A549 (cell line): ENCODE data around the gene PARD3B. TPM values are rescaled to one million over a fixed set of nuclear protein-coding genes. Genes with fewer than 3 reads are reported as not detected.

Experiments
- ATAC-seq, 2 experiments: fragments of 200-7000 bp in 1 of 2; fragments of >200 bp in 1 of 2; cut with Nextera tagmentation in 1 of 2; cut with Tn5 transposase in 1 of 2; 3 replicates each; pipeline versions ENCODE4 v1.8.0 to v1.9.1; 2018 to 2020; ENCODE audit warnings: mild to moderate bottlenecking in 1 of 2, moderate library complexity in 1 of 2
- CTCF ChIA-PET: fragments of 300-600 bp; sonication (Branson Sonifier 250); formaldehyde crosslinking; extraction: SDS; loops from one replicate; lab custom pipeline; 2021; ENCODE audit warnings: antibody characterized with exemption, inconsistent platforms; lab: Yijun Ruan, JAX
- POLR2A ChIA-PET: fragments of 350-600 bp; formaldehyde crosslinking; extraction: SDS; loops from one replicate; lab custom pipeline; 2021; ENCODE audit warnings: antibody characterized with exemption, inconsistent platforms; lab: Yijun Ruan, JAX
- DNase-seq, 2 experiments: peaks; one replicate each; pipeline versions ENCODE4 v3.0.0 to v3.0.0-alpha.2; 2011 to 2016; ENCODE audit warnings: low read depth in 1 of 2, low spot score in 1 of 2
- FAIRE-seq: peaks from 2 replicates; lab custom pipeline; 2011; peaks lifted over from hg19 to GRCh38; lab: Jason Lieb, UNC
- H3K27ac ChIP-seq, 2 experiments: fragments of >200 bp; sonication (Bioruptor Twin); formaldehyde crosslinking; 3 replicates each; pipeline ENCODE4 v1.5.1; 2016 to 2017
- H3K4me1 ChIP-seq: fragments of >200 bp; sonication (Bioruptor Twin); formaldehyde crosslinking; 3 replicates; pipeline ENCODE4 v1.6.1; 2016
- H3K4me2 ChIP-seq: fragments of >200 bp; sonication (Bioruptor Twin); formaldehyde crosslinking; 3 replicates; pipeline ENCODE4 v1.6.1; 2016
- H3K4me3 ChIP-seq: fragments of >200 bp; sonication (Bioruptor Twin); formaldehyde crosslinking; 3 replicates; pipeline ENCODE4 v1.5.1; 2016
- H3K9me3 ChIP-seq: fragments of >200 bp; sonication (Bioruptor Twin); formaldehyde crosslinking; 3 replicates; pipeline ENCODE4 v1.6.1; 2016
- ATOH8 ChIP-seq: fragments of 250-450 bp; sonication (Bioruptor Pico); IDR thresholded peaks from 2 replicates; pipeline ENCODE4 v1.5.0; 2020; ENCODE audit warnings: low read depth, mild to moderate bottlenecking, moderate library complexity
- CBX8 ChIP-seq: fragments of 200-600 bp; sonication (generic); IDR thresholded peaks from 2 replicates; pipeline ENCODE4 v1.6.1; 2016
- EP300 ChIP-seq, 2 experiments: fragments of >200 bp; sonication (Bioruptor Twin); formaldehyde crosslinking; IDR thresholded peaks; 2 replicates in 1 of 2; 3 replicates in 1 of 2; pipeline ENCODE4 v1.6.1; 2016 to 2017
- FOSB ChIP-seq: fragments of 250-450 bp; sonication (Bioruptor Pico); IDR thresholded peaks from 2 replicates; pipeline ENCODE4 v1.5.0; 2020; ENCODE audit warnings: mild to moderate bottlenecking, moderate library complexity
- HDAC2 ChIP-seq: fragments of 200-600 bp; sonication (generic); IDR thresholded peaks from 2 replicates; pipeline ENCODE4 v1.6.1; 2016
- HOXB5 ChIP-seq: fragments of 250-450 bp; sonication (Bioruptor Pico); IDR thresholded peaks from 2 replicates; pipeline ENCODE4 v1.5.0; 2020; ENCODE audit warnings: mild to moderate bottlenecking, moderate library complexity
- JUN ChIP-seq, 2 experiments: fragments of >200 bp; sonication (Bioruptor Twin); formaldehyde crosslinking; IDR thresholded peaks; 2 replicates in 1 of 2; 3 replicates in 1 of 2; pipeline ENCODE4 v1.6.1; 2016 to 2017
- KDM1A ChIP-seq: fragments of 200-600 bp; sonication (generic); IDR thresholded peaks from 2 replicates; pipeline ENCODE4 v1.6.1; 2016; ENCODE audit warnings: low read depth, mild to moderate bottlenecking
- MAFK ChIP-seq: fragments of 450-650 bp; IDR thresholded peaks from 2 replicates; pipeline ENCODE4 v1.6.1; 2014; ENCODE audit not compliant: partially characterized antibody
- NFE2L2 ChIP-seq: fragments of 150-350 bp; conservative IDR thresholded peaks from 2 replicates; pipeline ENCODE4 v1.6.1; 2014; ENCODE audit warnings: low read length
- NPAS2 ChIP-seq: fragments of 250-450 bp; sonication (Bioruptor Pico); IDR thresholded peaks from 2 replicates; pipeline ENCODE4 v1.8.0; 2022; ENCODE audit warnings: mild to moderate bottlenecking, moderate library complexity, borderline replicate concordance
- NR3C1 ChIP-seq: fragments of >200 bp; sonication (Bioruptor Twin); formaldehyde crosslinking; IDR thresholded peaks from 3 replicates; pipeline ENCODE4 v1.6.1; 2017
- POLR2AphosphoS2 ChIP-seq: conservative IDR thresholded peaks from 2 replicates; pipeline ENCODE4 v1.6.1; 2012; ENCODE audit warnings: low read length, improper control_type of control experiment, inconsistent platforms
- RCOR1 ChIP-seq: fragments of 150-350 bp; IDR thresholded peaks from 2 replicates; pipeline ENCODE4 v1.6.1; 2014; ENCODE audit warnings: antibody characterized with exemption, low read length, low read depth
- RNF2 ChIP-seq: fragments of 200-600 bp; sonication (generic); IDR thresholded peaks from 2 replicates; pipeline ENCODE4 v1.6.1; 2016; ENCODE audit warnings: low read depth, mild to moderate bottlenecking, antibody characterized with exemption, moderate library complexity, borderline replicate concordance
- SMC3 ChIP-seq: fragments of >200 bp; sonication (Bioruptor Twin); formaldehyde crosslinking; IDR thresholded peaks from 3 replicates; pipeline ENCODE4 v1.6.1; 2018; ENCODE audit warnings: inconsistent platforms
- SREBF2 ChIP-seq: fragments of 450-650 bp; IDR thresholded peaks from 2 replicates; pipeline ENCODE4 v1.6.1; 2014; ENCODE audit warnings: mild to moderate bottlenecking, moderate library complexity
- TFCP2L1 ChIP-seq: fragments of 250-450 bp; sonication (Bioruptor Pico); IDR thresholded peaks from 2 replicates; pipeline ENCODE4 v1.5.0; 2021; ENCODE audit warnings: mild to moderate bottlenecking
- TP53 ChIP-seq: fragments of 250-450 bp; sonication (Bioruptor Pico); IDR thresholded peaks from 2 replicates; pipeline ENCODE4 v1.5.0; 2021; ENCODE audit warnings: mild to moderate bottlenecking, moderate library complexity
- WGBS: methylation state at CpG from one replicate; pipeline ENCODE4 v1.1.6; 2017; ENCODE audit errors: missing lambda C conversion rate; 5-methylcytosine and 5-hydroxymethylcytosine counted together
- polyA plus RNA-seq, 4 experiments: library from polyadenylated mRNA; depleted of rRNA in 3 of 4; stranded (reverse); fragments of >200 nt; fragmentation: RNase III in 1 of 4; extraction: RNeasy Plus Mini Kit Qiagen cat#74134 plus additional on column Dnase treatment in 1 of 4; gene quantifications; 2 replicates in 3 of 4; 3 replicates in 1 of 4; pipeline ENCODE4 v1.2.3, GENCODE V29; 2011 to 2017
- TF ChIP-seq, protein P1 (sequence below): fragments of >200 bp; sonication (Bioruptor Twin); formaldehyde crosslinking; IDR thresholded peaks from 3 replicates; pipeline ENCODE4 v1.6.1; 2016
- TF ChIP-seq, protein P2 (sequence below): fragments of >200 bp; sonication (Bioruptor Twin); formaldehyde crosslinking; IDR thresholded peaks from 2 replicates; pipeline ENCODE4 v1.6.1; 2016
- TF ChIP-seq, protein P3 (sequence below): fragments of >200 bp; sonication (Bioruptor Twin); formaldehyde crosslinking; IDR thresholded peaks from 3 replicates; pipeline ENCODE4 v1.5.1; 2016
- TF ChIP-seq, protein P4 (sequence below): fragments of 250-450 bp; sonication (Bioruptor Pico); IDR thresholded peaks from 2 replicates; pipeline ENCODE4 v1.5.0; 2021; ENCODE audit warnings: mild to moderate bottlenecking, moderate library complexity, borderline replicate concordance

The PARD3B gene
- polyA plus RNA-seq, 2 of the 4 experiments (the other 2 are of a cell fraction): 1.2 to 2.4 TPM

- TF ChIP-seq, protein P1, sequence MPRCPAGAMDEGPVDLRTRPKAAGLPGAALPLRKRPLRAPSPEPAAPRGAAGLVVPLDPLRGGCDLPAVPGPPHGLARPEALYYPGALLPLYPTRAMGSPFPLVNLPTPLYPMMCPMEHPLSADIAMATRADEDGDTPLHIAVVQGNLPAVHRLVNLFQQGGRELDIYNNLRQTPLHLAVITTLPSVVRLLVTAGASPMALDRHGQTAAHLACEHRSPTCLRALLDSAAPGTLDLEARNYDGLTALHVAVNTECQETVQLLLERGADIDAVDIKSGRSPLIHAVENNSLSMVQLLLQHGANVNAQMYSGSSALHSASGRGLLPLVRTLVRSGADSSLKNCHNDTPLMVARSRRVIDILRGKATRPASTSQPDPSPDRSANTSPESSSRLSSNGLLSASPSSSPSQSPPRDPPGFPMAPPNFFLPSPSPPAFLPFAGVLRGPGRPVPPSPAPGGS: no peak
- TF ChIP-seq TP53 (no peak), RNF2 (no peak), NFE2L2 (no peak), JUN (IDR thresholded peaks at IDR 0.05) (no peak)
- TF ChIP-seq, all 56 proteins: peak for 0
These were observed 172.3 kb downstream of the PARD3B start (continued) for GRCh38 chr2:204717591-204717990.

DNA sequence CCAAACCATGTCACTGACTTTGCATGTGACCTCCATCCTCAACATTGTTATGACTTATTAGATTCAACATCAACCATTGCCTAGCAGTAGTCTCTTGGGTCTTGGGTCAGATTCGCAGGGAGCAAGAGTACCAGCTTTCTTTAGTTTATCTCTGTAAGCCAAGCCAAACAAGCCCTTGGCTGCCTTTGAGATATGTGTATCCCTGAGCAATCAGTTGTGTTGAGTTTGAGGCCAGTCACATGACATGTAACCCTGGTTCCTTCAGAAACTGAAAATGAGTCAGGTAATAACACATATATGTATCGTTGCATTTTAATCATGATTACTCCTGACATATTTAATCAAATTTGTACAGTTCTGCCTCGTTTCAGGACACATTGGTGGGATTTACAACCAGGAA, 173.3 kb downstream of the PARD3B start:
- WGBS: 70% methylated on average over 3 of the region's 3 CpGs
- no peak overlapping the region for H3K4me3 ChIP-seq
- H3K27ac ChIP-seq: no peak overlapping the region
- TF ChIP-seq NR3C1 (no peak), CBX8 (no peak), SMC3 (no peak), TP53 (no peak), POLR2AphosphoS2 (no peak), NPAS2 (no peak), HDAC2 (no peak), EP300 (IDR thresholded peaks at IDR 0.05) (no peak), MAFK (no peak), RCOR1 (no peak), SREBF2 (no peak), NFE2L2 (no peak), ATOH8 (CRISPR knock-in tag) (no peak), TFCP2L1 (CRISPR knock-in tag) (no peak)
- TF ChIP-seq, protein P2, sequence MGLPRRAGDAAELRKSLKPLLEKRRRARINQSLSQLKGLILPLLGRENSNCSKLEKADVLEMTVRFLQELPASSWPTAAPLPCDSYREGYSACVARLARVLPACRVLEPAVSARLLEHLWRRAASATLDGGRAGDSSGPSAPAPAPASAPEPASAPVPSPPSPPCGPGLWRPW: no peak
- TF ChIP-seq, protein P3, sequence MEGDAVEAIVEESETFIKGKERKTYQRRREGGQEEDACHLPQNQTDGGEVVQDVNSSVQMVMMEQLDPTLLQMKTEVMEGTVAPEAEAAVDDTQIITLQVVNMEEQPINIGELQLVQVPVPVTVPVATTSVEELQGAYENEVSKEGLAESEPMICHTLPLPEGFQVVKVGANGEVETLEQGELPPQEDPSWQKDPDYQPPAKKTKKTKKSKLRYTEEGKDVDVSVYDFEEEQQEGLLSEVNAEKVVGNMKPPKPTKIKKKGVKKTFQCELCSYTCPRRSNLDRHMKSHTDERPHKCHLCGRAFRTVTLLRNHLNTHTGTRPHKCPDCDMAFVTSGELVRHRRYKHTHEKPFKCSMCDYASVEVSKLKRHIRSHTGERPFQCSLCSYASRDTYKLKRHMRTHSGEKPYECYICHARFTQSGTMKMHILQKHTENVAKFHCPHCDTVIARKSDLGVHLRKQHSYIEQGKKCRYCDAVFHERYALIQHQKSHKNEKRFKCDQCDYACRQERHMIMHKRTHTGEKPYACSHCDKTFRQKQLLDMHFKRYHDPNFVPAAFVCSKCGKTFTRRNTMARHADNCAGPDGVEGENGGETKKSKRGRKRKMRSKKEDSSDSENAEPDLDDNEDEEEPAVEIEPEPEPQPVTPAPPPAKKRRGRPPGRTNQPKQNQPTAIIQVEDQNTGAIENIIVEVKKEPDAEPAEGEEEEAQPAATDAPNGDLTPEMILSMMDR: no peak
- H3K4me2 ChIP-seq: no peak overlapping the region
- ATAC-seq (no peak), FAIRE-seq (no peak), DNase-seq (no peak)
- H3K9me3 ChIP-seq: no peaks in the 10 kb centered on the region
- no peaks in the 10 kb centered on the region for H3K4me1 ChIP-seq
- ChIA-PET POLR2A (no interaction called here), CTCF (no interaction called here)

- Histone ChIP-seq H3K9me3 (no peaks in the 10 kb centered on the region), H3K27ac (no peak overlapping the region), H3K4me2 (no peak overlapping the region), H3K4me3 (no peak overlapping the region), H3K4me1 (no peaks in the 10 kb centered on the region)
- POLR2A ChIA-PET: no interaction called here
- TF ChIP-seq, protein P4, sequence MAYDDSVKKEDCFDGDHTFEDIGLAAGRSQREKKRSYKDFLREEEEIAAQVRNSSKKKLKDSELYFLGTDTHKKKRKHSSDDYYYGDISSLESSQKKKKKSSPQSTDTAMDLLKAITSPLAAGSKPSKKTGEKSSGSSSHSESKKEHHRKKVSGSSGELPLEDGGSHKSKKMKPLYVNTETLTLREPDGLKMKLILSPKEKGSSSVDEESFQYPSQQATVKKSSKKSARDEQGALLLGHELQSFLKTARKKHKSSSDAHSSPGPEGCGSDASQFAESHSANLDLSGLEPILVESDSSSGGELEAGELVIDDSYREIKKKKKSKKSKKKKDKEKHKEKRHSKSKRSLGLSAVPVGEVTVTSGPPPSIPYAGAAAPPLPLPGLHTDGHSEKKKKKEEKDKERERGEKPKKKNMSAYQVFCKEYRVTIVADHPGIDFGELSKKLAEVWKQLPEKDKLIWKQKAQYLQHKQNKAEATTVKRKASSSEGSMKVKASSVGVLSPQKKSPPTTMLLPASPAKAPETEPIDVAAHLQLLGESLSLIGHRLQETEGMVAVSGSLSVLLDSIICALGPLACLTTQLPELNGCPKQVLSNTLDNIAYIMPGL (CRISPR knock-in tag): no peak
- TF ChIP-seq NFE2L2: no peak
- TF ChIP-seq KDM1A: no peak
- TF ChIP-seq, protein P3: no peak
- no peak for TF ChIP-seq HOXB5 (CRISPR knock-in tag)
- TF ChIP-seq FOSB (CRISPR knock-in tag): no peak
- TF ChIP-seq RNF2: no peak
- ATAC-seq (no peak), DNase-seq (no peak), FAIRE-seq (no peak)
- CTCF ChIA-PET: interaction anchor here (1.5 kb wide), 1 partner anchor 86 kb away, joined by 3 read pairs; no protein-coding TSS in a partner anchor
- WGBS: 57% methylated on average over 2 of the region's 2 CpGs
These were observed 175.6 kb downstream of the PARD3B start for GRCh38 chr2:204720874-204721273.
